Measurements from ENCODE around the gene ERFE.
A peak's percentile ranks its signal among the peaks of the same experiment; 100 is the strongest.
"Not testable (repeated sequence)": the region's sequence is repeated elsewhere in the genome, so short reads cannot be mapped to it uniquely, and the experiment has no call there.

ERFE gene, protein sequence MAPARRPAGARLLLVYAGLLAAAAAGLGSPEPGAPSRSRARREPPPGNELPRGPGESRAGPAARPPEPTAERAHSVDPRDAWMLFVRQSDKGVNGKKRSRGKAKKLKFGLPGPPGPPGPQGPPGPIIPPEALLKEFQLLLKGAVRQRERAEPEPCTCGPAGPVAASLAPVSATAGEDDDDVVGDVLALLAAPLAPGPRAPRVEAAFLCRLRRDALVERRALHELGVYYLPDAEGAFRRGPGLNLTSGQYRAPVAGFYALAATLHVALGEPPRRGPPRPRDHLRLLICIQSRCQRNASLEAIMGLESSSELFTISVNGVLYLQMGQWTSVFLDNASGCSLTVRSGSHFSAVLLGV

DNA sequence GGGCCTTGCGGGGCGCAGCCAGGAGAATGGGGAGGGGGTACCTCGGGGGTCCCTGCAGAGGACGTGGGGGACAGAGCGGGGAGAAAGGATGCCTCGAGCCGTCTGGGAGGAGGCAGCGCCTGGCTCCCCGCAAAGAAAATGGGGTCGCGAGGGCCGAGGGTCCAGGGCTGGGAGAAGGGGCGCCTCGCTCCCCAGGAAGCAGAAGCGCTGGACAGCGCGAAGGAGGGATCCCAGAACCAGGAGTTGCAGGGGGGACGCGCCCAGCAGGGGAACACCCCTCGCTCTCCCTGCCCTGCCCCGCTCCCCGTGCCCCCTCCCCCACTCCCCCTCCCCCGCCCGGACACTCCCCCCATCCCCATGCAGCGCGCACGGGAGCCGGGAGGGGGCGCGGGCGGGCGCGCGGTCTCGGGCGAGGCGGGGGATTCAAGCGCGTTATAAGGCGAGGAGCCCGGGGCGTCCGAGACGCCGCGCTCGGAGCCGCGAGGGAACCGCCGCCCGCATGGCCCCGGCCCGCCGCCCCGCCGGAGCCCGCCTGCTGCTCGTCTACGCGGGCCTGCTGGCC lies at the start of gene ERFE:
ERFE (plus strand) TSS at position 462 of the 562 bp plus-strand sequence; CDS start at position 500, 38 bp downstream.
- TF ChIP-seq, protein P1, sequence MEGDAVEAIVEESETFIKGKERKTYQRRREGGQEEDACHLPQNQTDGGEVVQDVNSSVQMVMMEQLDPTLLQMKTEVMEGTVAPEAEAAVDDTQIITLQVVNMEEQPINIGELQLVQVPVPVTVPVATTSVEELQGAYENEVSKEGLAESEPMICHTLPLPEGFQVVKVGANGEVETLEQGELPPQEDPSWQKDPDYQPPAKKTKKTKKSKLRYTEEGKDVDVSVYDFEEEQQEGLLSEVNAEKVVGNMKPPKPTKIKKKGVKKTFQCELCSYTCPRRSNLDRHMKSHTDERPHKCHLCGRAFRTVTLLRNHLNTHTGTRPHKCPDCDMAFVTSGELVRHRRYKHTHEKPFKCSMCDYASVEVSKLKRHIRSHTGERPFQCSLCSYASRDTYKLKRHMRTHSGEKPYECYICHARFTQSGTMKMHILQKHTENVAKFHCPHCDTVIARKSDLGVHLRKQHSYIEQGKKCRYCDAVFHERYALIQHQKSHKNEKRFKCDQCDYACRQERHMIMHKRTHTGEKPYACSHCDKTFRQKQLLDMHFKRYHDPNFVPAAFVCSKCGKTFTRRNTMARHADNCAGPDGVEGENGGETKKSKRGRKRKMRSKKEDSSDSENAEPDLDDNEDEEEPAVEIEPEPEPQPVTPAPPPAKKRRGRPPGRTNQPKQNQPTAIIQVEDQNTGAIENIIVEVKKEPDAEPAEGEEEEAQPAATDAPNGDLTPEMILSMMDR (IDR thresholded peaks at IDR 0.05; ENCODE audit: low read depth, low read length): peak; percentile 36
- DNase-seq (ENCODE audit: extremely low read depth, low read depth): no peak

DNA sequence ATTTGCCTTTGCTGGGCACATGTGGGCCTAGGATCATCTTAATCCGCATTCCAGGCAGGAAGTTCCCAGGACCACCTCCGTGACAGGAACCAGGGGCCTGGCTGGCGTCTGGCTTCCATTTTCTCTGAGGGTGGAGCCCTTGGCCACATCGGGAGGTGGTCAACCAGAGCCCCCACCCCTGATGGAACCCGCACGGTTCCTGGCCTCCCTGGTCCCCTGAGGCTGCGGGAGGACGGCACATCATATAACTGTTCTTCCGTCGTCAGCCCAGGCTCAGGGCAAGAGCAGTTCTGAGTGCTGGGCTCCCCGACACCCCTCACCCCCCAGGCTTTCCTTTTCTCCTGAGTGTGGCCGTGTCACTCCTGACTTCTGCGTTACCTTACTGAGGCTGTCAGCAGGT lies 45.2 kb upstream of the ERFE start:
- TF ChIP-seq, protein P1 (IDR thresholded peaks at IDR 0.05; ENCODE audit: low read depth, low read length): no peak

DNA sequence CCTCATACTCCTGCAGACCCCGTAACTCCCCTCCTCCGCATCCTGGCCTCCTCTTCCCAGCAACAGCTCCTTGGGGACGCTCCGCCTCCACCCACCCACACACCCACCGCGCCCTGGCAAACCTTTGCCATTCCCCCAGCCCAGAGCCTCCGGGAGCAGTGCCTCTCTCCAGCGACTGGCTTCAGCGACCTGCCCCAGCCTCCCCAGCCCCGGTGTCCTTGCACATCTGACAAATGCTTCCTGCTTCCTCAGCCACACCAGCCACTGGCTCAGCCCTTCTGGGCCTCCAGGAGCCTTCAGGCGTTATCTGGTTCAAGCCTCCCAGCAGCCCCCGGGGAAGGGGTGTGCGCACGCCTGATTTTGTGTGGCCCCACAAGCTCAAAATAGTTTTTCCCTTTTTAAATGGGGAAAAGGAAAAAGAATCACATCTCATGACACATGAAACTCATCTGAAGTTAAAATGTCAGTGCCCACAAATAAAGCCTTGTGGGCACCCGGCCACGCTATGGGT lies 44.4 kb upstream of the ERFE start:
- no peak for DNase-seq (ENCODE audit: extremely low read depth, low read depth)
- TF ChIP-seq, protein P1 (IDR thresholded peaks at IDR 0.05; ENCODE audit: low read depth, low read length): no peak

More for the DNA sequence above, 45.2 kb upstream of the ERFE start:
- no peak for DNase-seq (ENCODE audit: extremely low read depth, low read depth)

DNA sequence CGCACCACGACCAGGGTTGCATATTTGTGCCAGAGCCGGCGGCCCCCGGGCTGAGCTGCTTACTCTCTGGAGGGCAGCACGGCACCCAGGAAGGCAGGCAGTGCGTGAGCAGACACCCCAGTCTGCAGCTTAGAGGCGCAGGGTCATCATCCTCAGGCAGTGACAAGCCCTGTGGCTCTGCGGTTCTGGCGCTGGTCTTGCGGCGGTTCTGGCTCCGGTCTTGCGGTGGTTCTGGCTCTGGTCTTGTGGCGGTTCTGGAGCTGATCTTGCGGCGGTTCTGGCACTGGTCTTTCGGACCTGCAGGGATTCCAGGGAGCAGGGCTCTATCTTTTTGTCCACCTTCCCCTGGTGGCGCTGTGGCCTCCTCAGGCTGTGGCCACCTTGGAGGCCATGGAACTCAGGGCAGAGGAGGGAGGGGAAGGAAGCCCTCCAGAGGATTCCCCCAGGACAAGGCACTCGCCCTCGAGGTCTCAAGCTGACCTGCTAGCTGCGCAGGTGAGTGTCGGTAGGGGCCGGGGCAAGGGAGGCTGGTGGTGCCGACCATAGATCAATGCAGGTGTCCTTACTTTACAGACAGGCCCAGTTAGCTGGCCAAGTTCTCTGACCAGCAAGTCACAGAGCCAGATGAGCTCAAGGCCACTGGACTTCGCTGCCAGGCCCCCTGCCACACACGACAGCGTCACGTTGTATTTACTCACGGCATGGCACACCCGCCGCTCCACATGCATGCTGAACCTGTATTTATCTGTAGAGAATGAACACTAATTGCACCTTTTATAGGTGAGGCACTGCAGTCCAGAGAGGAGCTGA lies 43.7 kb upstream of the ERFE start:
- DNase-seq (ENCODE audit: extremely low read depth, low read depth): no peak
- TF ChIP-seq, protein P1 (IDR thresholded peaks at IDR 0.05; ENCODE audit: low read depth, low read length): no peak

DNA sequence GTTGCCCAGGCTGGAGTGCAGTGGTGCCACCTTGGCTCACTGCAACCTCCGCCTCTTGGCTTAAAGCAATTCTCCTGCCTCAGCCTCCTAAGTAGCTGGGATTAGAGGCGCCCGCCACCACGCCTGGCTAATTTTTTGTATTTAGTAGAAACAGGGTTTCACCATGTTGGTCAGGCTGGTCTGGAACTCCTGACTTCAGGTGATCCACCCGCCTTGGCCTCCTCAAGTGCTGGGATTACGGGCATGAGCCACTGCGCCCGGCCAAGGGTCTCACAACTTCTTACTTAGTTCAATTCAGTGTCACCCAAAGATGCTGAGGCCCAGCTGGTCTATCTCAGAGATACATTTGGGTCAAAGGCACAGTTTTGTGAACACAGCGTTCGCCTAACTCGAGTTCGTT lies 43.1 kb upstream of the ERFE start:
- DNase-seq (ENCODE audit: extremely low read depth, low read depth): not testable (repeated sequence)

DNA sequence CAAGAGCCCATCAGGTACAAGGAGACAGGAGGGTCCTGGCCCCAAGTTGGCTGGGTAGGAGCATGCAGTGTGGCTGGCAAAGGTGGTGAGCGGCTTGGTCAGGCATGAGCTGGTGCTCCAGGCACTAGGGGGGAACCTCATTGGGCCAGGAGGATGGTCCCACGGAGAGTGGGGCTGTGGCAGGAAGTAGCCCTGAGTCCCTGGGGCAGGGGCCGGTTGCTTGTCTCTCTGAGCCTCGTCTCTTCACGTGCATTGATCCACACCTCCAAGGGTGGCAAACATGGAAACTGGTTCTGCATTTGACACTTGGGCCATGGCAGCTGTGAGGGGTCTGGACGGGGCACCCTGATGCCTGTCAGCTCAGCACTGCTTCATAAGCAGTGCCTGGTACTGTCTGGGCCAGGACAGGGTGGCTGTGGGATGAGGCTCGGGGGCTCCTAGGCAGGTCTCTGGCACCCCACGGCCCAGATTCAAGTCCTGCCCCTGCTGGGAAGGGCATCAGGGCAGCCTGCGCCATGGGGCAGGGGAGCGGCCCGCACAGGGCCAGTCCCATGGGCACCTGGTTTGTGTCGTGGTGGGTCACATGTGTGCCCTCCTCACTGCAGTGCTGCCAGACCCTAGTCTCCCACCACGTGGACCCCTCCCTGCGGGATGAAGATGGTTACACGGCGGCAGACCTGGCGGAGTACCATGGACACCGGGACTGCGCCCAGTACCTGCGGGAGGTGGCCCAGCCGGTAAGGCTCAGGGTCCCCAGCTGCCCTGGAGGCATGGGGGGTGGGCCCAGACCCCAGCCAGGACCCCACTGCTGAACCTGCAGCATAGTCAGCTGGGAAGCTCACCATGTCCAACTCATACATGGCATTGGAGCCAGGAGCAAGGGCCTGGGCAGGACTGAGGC lies 42.2 kb upstream of the ERFE start:
- TF ChIP-seq, protein P1 (IDR thresholded peaks at IDR 0.05; ENCODE audit: low read depth, low read length): no peak
- no peak for DNase-seq (ENCODE audit: extremely low read depth, low read depth)

All from AG09319 (cell line).